ENCODE measurements around the gene CHEK1.
A peak's percentile ranks its signal among the peaks of the same experiment; 100 is the strongest.
"Not testable (repeated sequence)": the region's sequence is repeated elsewhere in the genome, so short reads cannot be mapped to it uniquely, and the experiment has no call there.

The CHEK1 gene

GRCh38 chr11:125624756-125625213 is at the start of gene CHEK1:
Gene CHEK1, plus strand, starts transcription at chr11:125625163. Its CDS starts 1,606 bp downstream, at chr11:125626769.
- no peak for DNase-seq (ENCODE audit: low read depth)

- DNase-seq (ENCODE audit: low read depth), result not testable (repeated sequence)
Observed at GRCh38 chr11:125577181-125577580, 47.8 kb upstream of the CHEK1 start.

GRCh38 chr11:125578783-125579182 is 46.2 kb upstream of the CHEK1 start:
- DNase-seq (ENCODE audit: low read depth), result no peak

GRCh38 chr11:125579811-125580210 is 45.2 kb upstream of the CHEK1 start:
- no peak for DNase-seq (ENCODE audit: low read depth)

- DNase-seq (ENCODE audit: low read depth), result no peak
Observed at GRCh38 chr11:125583496-125583895, 41.5 kb upstream of the CHEK1 start.

- no peak for DNase-seq (ENCODE audit: low read depth)
Observed at GRCh38 chr11:125585487-125585886, 39.5 kb upstream of the CHEK1 start.

- DNase-seq (ENCODE audit: low read depth), result no peak
Observed at GRCh38 chr11:125586623-125587022, 38.3 kb upstream of the CHEK1 start.

GRCh38 chr11:125587480-125587879 is 37.5 kb upstream of the CHEK1 start:
- no peak for DNase-seq (ENCODE audit: low read depth)

GRCh38 chr11:125588505-125588904 is 36.5 kb upstream of the CHEK1 start:
- no peak for DNase-seq (ENCODE audit: low read depth)

GRCh38 chr11:125591649-125592304 is 33.2 kb upstream of the CHEK1 start:
- DNase-seq (ENCODE audit: low read depth), result no peak

- peak; percentile 78 for DNase-seq (ENCODE audit: low read depth)
Observed at GRCh38 chr11:125592305-125593113, 32.5 kb upstream of the CHEK1 start, which contains the start of gene STT3A. Gene STT3A, plus strand, starts transcription at chr11:125592852. Its CDS starts 3,064 bp downstream, at chr11:125595916.

- no peak for DNase-seq (ENCODE audit: low read depth)
Observed at GRCh38 chr11:125593114-125593820, 31.7 kb upstream of the CHEK1 start.

- no peak for DNase-seq (ENCODE audit: low read depth)
Observed at GRCh38 chr11:125594958-125595357, 30.0 kb upstream of the CHEK1 start.

GRCh38 chr11:125600663-125601062 is 24.3 kb upstream of the CHEK1 start:
- no peak for DNase-seq (ENCODE audit: low read depth)

- no peak for DNase-seq (ENCODE audit: low read depth)
Observed at GRCh38 chr11:125603207-125603606, 21.8 kb upstream of the CHEK1 start.

- DNase-seq (ENCODE audit: low read depth), result no peak
Observed at GRCh38 chr11:125605417-125605816, 19.5 kb upstream of the CHEK1 start.

- no peak for DNase-seq (ENCODE audit: low read depth)
Observed at GRCh38 chr11:125609545-125609944, 15.4 kb upstream of the CHEK1 start.

GRCh38 chr11:125618383-125618782 is 6.6 kb upstream of the CHEK1 start:
- DNase-seq (ENCODE audit: low read depth), result no peak

GRCh38 chr11:125621995-125622394 is 3.0 kb upstream of the CHEK1 start:
- no peak for DNase-seq (ENCODE audit: low read depth)

GRCh38 chr11:125623064-125623463 is 1.9 kb upstream of the CHEK1 start:
- DNase-seq (ENCODE audit: low read depth), result no peak

GRCh38 chr11:125625225-125625629 is 264 bp downstream of the CHEK1 start:
- peak; percentile 11 for DNase-seq (ENCODE audit: low read depth)

GRCh38 chr11:125625630-125626287 is 796 bp downstream of the CHEK1 start:
- DNase-seq (ENCODE audit: low read depth), result peak; percentile 56

Measured in HS-27A (cell line).